Stomach (tissue), 9 donors: ENCODE measurements around the gene SYT7. TPM values are rescaled to one million over a fixed set of nuclear protein-coding genes. Genes with fewer than 3 reads are reported as not detected.

Experiments
- DNase-seq, 2 donors: peaks; one replicate each; pipeline versions ENCODE4 v3.0.0 to v3.0.0-alpha.2; 2013 to 2019
- H3K27ac ChIP-seq, 5 donors: fragments of 200-600 bp in 4 of 5; sonication (generic) in 4 of 5; one replicate each; pipeline ENCODE4 v1.5.1; 2013 to 2019; ENCODE audit warnings: mild to moderate bottlenecking in 1 of 5, moderate library complexity in 1 of 5
- H3K27me3 ChIP-seq, 3 donors: fragments of 200-600 bp; sonication (generic); one replicate each; pipeline ENCODE4 v1.5.1; 2017 to 2019; ENCODE audit warnings: mixed run types in 1 of 3
- H3K36me3 ChIP-seq, 4 donors: fragments of 200-600 bp; sonication (generic); 1 replicate in 3 of 4; 2 replicates in 1 of 4; pipeline ENCODE4 v1.5.1; 2016 to 2019
- H3K4me1 ChIP-seq, 4 donors: fragments of 200-600 bp; sonication (generic); one replicate each; pipeline ENCODE4 v1.5.1; 2016 to 2019
- H3K4me3 ChIP-seq, 4 donors: fragments of 200-600 bp; sonication (generic) in 3 of 4; one replicate each; pipeline ENCODE4 v1.5.1; 2016 to 2019; ENCODE audit warnings: mild to moderate bottlenecking in 1 of 4
- H3K9me3 ChIP-seq, 4 donors: fragments of 200-600 bp; sonication (generic); one replicate each; pipeline ENCODE4 v1.5.1; 2016 to 2019
- EP300 ChIP-seq: sonication (generic); formaldehyde crosslinking; IDR thresholded peaks from one replicate; pipeline ENCODE4 v1.6.1; 2017; ENCODE audit warnings: antibody characterized with exemption
- POLR2A ChIP-seq, 4 donors: fragments of 450-650 bp; IDR thresholded peaks; one replicate each; pipeline ENCODE4 v1.6.1; 2016; ENCODE audit warnings: antibody characterized with exemption in 4 of 4, control low read depth in 2 of 4, mild to moderate bottlenecking in 1 of 4, moderate library complexity in 1 of 4
- POLR2AphosphoS5 ChIP-seq, 3 donors: sonication (generic); formaldehyde crosslinking; IDR thresholded peaks; one replicate each; pipeline ENCODE4 v1.6.1; 2016; ENCODE audit warnings: antibody characterized with exemption in 3 of 3
- WGBS, 5 donors: extraction: QIAGEN DNeasy Blood & Tissue Kit in 3 of 5; methylation state at CpG; one replicate each; pipeline versions ENCODE4 v1.1.5 to v1.1.7; 2013 to 2018; 5-methylcytosine and 5-hydroxymethylcytosine counted together
- intact Hi-C: fragments of 100-400 bp; cut with DNase I; formaldehyde crosslinking; loops from one replicate; pipeline ENCODE4 v1.15.1; 2023; ENCODE audit warnings: low total_unique reads
- polyA plus RNA-seq, 3 donors: library from polyadenylated mRNA; stranded (reverse); fragments of 200-250 nt; gene quantifications; one replicate each; pipeline ENCODE4 v1.2.3, GENCODE V29; 2013
- total RNA-seq, 5 donors: library from RNA; depleted of rRNA; stranded (reverse); fragments of >200 nt; gene quantifications; one replicate each; pipeline versions ENCODE4 v1.1.0 to v1.2.3, GENCODE V29; 2014 to 2016
- TF ChIP-seq, protein P1 (sequence below), 7 experiments: fragments of 450-650 bp in 4 of 7; fragments of 200-600 bp in 3 of 7; sonication (generic) in 3 of 7; IDR thresholded peaks; one replicate each; pipeline ENCODE4 v1.5.1; 2016 to 2019; ENCODE audit warnings: antibody characterized with exemption in 7 of 7, control low read depth in 2 of 7, mild to moderate bottlenecking in 1 of 7
- donor health status: healthy with polysubstance abuse.
- donor health status: Bipolar disorder and iron deficiency.
- donor health status: healthy.

SYT7 gene
- total and polyA plus RNA-seq, 8 donors = 0.92 to 8.4 (median 1.4) TPM; not detected in 1

DNA sequence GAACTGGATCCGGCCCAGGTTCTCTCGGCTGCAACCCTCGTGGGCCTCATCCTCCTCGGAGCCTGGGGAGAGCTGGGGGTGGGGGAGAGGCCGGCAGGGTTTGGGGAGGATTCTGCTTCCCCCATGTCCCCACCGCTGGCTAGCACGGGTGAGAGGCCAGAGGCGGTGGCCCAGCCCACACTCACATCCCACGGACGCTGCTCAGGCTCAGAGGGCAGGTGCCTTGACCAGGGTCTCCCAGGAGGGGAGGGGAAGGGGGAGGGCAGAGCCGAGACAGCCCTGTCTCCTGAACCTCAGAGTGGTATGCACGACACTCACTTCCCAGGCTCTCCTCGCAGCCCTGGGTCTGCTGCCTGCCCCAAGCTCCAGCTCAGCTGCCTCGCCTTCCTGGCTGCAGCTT lies 52.8 kb downstream of the SYT7 start:
- Histone ChIP-seq H3K4me3 (no peak overlapping the region), H3K36me3 (no peaks in the 10 kb centered on the region), H3K9me3 (no peaks in the 10 kb centered on the region), H3K27me3 (peaks cover 0 to 75% (median 0%) of the 10 kb centered on the region in 3 donors), H3K4me1 (peaks cover 0 to 12% (median 0%) of the 10 kb centered on the region in 4 donors), H3K27ac (no peak overlapping the region)
- TF ChIP-seq POLR2AphosphoS5 (IDR thresholded peaks at IDR 0.05) (no peak), EP300 (no peak), POLR2A (IDR thresholded peaks at IDR 0.05) (no peak)
- TF ChIP-seq, protein P1, sequence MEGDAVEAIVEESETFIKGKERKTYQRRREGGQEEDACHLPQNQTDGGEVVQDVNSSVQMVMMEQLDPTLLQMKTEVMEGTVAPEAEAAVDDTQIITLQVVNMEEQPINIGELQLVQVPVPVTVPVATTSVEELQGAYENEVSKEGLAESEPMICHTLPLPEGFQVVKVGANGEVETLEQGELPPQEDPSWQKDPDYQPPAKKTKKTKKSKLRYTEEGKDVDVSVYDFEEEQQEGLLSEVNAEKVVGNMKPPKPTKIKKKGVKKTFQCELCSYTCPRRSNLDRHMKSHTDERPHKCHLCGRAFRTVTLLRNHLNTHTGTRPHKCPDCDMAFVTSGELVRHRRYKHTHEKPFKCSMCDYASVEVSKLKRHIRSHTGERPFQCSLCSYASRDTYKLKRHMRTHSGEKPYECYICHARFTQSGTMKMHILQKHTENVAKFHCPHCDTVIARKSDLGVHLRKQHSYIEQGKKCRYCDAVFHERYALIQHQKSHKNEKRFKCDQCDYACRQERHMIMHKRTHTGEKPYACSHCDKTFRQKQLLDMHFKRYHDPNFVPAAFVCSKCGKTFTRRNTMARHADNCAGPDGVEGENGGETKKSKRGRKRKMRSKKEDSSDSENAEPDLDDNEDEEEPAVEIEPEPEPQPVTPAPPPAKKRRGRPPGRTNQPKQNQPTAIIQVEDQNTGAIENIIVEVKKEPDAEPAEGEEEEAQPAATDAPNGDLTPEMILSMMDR (IDR thresholded peaks at IDR 0.05) = no peak
- no peak for DNase-seq
- intact Hi-C loops = no loop called here
- WGBS, 5 donors = 59 to 67% (median 62%) methylated on average over 10 to 14 of the region's 14 CpGs

- TF ChIP-seq, protein P1 (IDR thresholded peaks at IDR 0.05) = no peak
- TF ChIP-seq EP300 = no peak
- intact Hi-C loops = no loop called here
- WGBS, 5 donors = 55 to 69% (median 61%) methylated on average over 17 to 20 of the region's 20 CpGs
- DNase-seq = peak in 1 of 2 donors; percentile 52
- Histone ChIP-seq H3K27me3 (peaks cover 0 to 66% (median 0%) of the 10 kb centered on the region in 3 donors), H3K36me3 (no peaks in the 10 kb centered on the region), H3K4me1 (peaks cover 0 to 2% (median 0%) of the 10 kb centered on the region in 4 donors), H3K9me3 (no peaks in the 10 kb centered on the region), H3K27ac (no peak overlapping the region), H3K4me3 (no peak overlapping the region)
Observed at GRCh38 chr11:61526956-61527731, 53.7 kb downstream of the SYT7 start.

DNA sequence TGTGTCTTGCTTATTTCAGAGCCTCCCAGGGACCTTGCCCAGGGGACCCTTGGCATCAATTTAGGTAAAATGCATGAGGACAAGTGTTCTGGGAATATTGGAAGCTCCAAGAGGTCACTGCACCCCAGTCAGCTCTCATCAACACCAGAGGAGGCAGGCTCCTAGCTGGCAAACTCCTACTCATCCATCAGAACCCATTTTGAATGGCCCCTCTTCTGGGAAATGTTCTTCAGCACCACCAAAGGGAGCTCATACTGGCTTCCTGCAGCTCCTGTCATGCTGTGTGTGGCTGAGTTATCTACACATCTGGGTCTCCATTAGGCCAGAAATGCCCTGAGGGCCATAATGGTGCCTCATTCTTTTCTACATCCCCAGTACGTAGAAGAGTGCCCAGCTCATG lies 54.6 kb downstream of the SYT7 start:
- Histone ChIP-seq H3K9me3 (no peaks in the 10 kb centered on the region), H3K4me1 (no peaks in the 10 kb centered on the region), H3K27me3 (peaks cover 0 to 61% (median 0%) of the 10 kb centered on the region in 3 donors), H3K36me3 (no peaks in the 10 kb centered on the region), H3K27ac (no peak overlapping the region), H3K4me3 (no peak overlapping the region)
- TF ChIP-seq, protein P1 (IDR thresholded peaks at IDR 0.05) = no peak
- TF ChIP-seq POLR2AphosphoS5 (IDR thresholded peaks at IDR 0.05) (no peak), EP300 (no peak), POLR2A (IDR thresholded peaks at IDR 0.05) (no peak)
- intact Hi-C loops = no loop called here
- 83 to 100% (median 96%) methylated on average over 1 of the region's 1 CpG for WGBS, 5 donors
- DNase-seq = no peak

GRCh38 chr11:61524963-61525587 lies 55.8 kb downstream of the SYT7 start:
- Histone ChIP-seq H3K4me3 (no peak overlapping the region), H3K4me1 (no peaks in the 10 kb centered on the region), H3K27ac (no peak overlapping the region), H3K27me3 (peaks cover 0 to 49% (median 0%) of the 10 kb centered on the region in 3 donors), H3K9me3 (no peaks in the 10 kb centered on the region), H3K36me3 (no peaks in the 10 kb centered on the region)
- no peak for DNase-seq
- intact Hi-C loops = no loop called here
- 88 to 93% (median 91%) methylated on average over 19 of the region's 19 CpGs for WGBS, 5 donors
- TF ChIP-seq POLR2A (IDR thresholded peaks at IDR 0.05) (no peak), POLR2AphosphoS5 (IDR thresholded peaks at IDR 0.05) (no peak), EP300 (no peak)
- TF ChIP-seq, protein P1 (IDR thresholded peaks at IDR 0.05) = no peak
